ENCODE data around the gene KLF2.
A peak's percentile ranks its signal among the peaks of the same experiment; 100 is the strongest.
"Not testable (repeated sequence)": the region's sequence is repeated elsewhere in the genome, so short reads cannot be mapped to it uniquely, and the experiment has no call there.

KLF2 gene

GRCh38 chr19:16324384-16325160 lies at the start of gene KLF2:
Gene KLF2 (plus strand): TSS chr19:16324826. CDS start chr19:16324924, 98 bp downstream.
- peak; percentile 66 to 92 (median 92) for DNase-seq (ENCODE audit: low read depth in 3 of 3, low spot score in 1 of 3)

- no peak for DNase-seq (ENCODE audit: low read depth in 3 of 3, low spot score in 1 of 3)
These were observed 44.3 kb upstream of the KLF2 start for GRCh38 chr19:16280306-16280705.

- DNase-seq (ENCODE audit: low read depth in 3 of 3, low spot score in 1 of 3) = no peak
These were observed 42.9 kb upstream of the KLF2 start for GRCh38 chr19:16281743-16282142.

- DNase-seq (ENCODE audit: low read depth in 3 of 3, low spot score in 1 of 3) = peak in 2 of 3 donors; percentile 9 to 59
These were observed 41.2 kb upstream of the KLF2 start for GRCh38 chr19:16283210-16284061.

GRCh38 chr19:16284505-16284904 lies 40.1 kb upstream of the KLF2 start:
- no peak for DNase-seq (ENCODE audit: low read depth in 3 of 3, low spot score in 1 of 3)

- DNase-seq (ENCODE audit: low read depth in 3 of 3, low spot score in 1 of 3) = not testable (repeated sequence)
These were observed 39.5 kb upstream of the KLF2 start for GRCh38 chr19:16285079-16285478.

- no peak for DNase-seq (ENCODE audit: low read depth in 3 of 3, low spot score in 1 of 3)
These were observed 38.7 kb upstream of the KLF2 start for GRCh38 chr19:16285769-16286498.

- no peak for DNase-seq (ENCODE audit: low read depth in 3 of 3, low spot score in 1 of 3)
These were observed 36.1 kb upstream of the KLF2 start for GRCh38 chr19:16288544-16288943.

- no peak for DNase-seq (ENCODE audit: low read depth in 3 of 3, low spot score in 1 of 3)
These were observed 35.0 kb upstream of the KLF2 start for GRCh38 chr19:16289594-16289993.

GRCh38 chr19:16290692-16291091 lies 33.9 kb upstream of the KLF2 start:
- no peak for DNase-seq (ENCODE audit: low read depth in 3 of 3, low spot score in 1 of 3)

- no peak for DNase-seq (ENCODE audit: low read depth in 3 of 3, low spot score in 1 of 3)
These were observed 31.2 kb upstream of the KLF2 start for GRCh38 chr19:16293118-16294091.

GRCh38 chr19:16295057-16295456 lies 29.6 kb upstream of the KLF2 start:
- no peak for DNase-seq (ENCODE audit: low read depth in 3 of 3, low spot score in 1 of 3)

- no peak for DNase-seq (ENCODE audit: low read depth in 3 of 3, low spot score in 1 of 3)
These were observed 27.9 kb upstream of the KLF2 start for GRCh38 chr19:16296713-16297112.

GRCh38 chr19:16297575-16298178 lies 26.9 kb upstream of the KLF2 start:
- no peak for DNase-seq (ENCODE audit: low read depth in 3 of 3, low spot score in 1 of 3)

GRCh38 chr19:16298334-16298733 lies 26.3 kb upstream of the KLF2 start:
- no peak for DNase-seq (ENCODE audit: low read depth in 3 of 3, low spot score in 1 of 3)

GRCh38 chr19:16301999-16302694 lies 22.5 kb upstream of the KLF2 start:
- DNase-seq (ENCODE audit: low read depth in 3 of 3, low spot score in 1 of 3) = no peak

GRCh38 chr19:16303755-16304154 lies 20.9 kb upstream of the KLF2 start:
- DNase-seq (ENCODE audit: low read depth in 3 of 3, low spot score in 1 of 3) = no peak

- not testable (repeated sequence) for DNase-seq (ENCODE audit: low read depth in 3 of 3, low spot score in 1 of 3)
These were observed 20.1 kb upstream of the KLF2 start for GRCh38 chr19:16304511-16304910.

GRCh38 chr19:16305060-16305459 lies 19.6 kb upstream of the KLF2 start:
- not testable (repeated sequence) for DNase-seq (ENCODE audit: low read depth in 3 of 3, low spot score in 1 of 3)

All from stimulated activated CD4-positive, alpha-beta T cell treated with anti-CD3 and anti-CD28 coated beads, TNF-alpha, amount 100 ng/mL, for 1 hour (primary cell).